Measurements from ENCODE around the gene ZDHHC22. TPM values are rescaled to one million over a fixed set of nuclear protein-coding genes. Genes with fewer than 3 reads are reported as not detected.

Gene ZDHHC22
- total and polyA plus RNA-seq, 2 of the 13 experiments (the other 11 are each of a cell fraction or from before 2014, with no cell fraction given): not detected

DNA sequence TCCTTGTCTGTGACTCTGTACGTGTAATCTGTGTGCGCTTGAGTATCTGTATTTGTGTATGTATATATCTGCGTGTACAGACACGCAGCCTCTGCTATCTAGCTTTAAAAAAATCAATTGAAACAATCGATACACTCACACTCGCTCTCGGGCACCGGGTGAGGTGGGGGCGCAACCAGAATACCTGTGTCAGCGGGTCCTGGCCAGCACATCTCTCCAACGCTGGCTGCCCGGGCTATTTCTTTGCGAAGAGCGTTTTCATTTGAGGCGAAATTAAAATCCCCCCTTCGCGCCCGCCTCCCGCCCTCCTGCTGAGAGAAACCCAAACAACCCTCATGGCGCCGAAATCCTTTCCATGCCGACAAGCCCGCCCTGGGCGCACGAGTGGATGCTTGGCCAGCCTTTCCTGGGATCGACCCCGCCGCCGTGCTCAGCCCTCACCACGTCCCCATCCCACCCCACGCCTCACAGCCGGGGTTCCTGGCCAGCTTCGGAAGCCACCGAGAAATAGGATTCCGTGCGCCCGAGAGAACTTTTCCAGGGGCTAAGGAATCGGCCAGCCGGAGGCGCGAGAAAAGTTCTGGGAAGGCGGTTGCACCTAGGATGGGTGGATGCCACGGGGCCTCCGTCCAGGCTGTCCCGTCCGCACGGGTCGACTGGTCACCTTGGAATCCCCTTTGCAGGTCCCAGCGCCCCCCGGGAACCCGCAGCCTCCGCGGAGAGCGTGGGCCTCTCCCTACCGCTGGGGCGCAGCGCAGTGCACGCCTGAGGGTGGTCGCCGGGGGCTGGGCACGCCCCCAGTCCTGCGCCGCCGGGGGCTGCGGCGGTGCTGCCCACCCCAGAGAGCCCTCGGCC, 1.0 kb downstream of the ZDHHC22 start:
- CTCF ChIA-PET (ENCODE audit: low intra/inter-chr PET ratio, low total read pairs): interaction anchor here (1.7 to 1.9 kb wide), 2 partner anchors 11 to 73 kb away, joined by 7 to 8 read pairs; no protein-coding TSS in a partner anchor
- POLR2A ChIA-PET: no interaction called here
- Histone ChIP-seq H3K9me3 (ENCODE audit: low read length) (no peaks in the 10 kb centered on the region), H3K27ac (ENCODE audit: extremely low read length, insufficient read depth, low read length) (no peak overlapping the region), H3K4me1 (ENCODE audit: insufficient read depth, low read length) (peaks cover 19% of the 10 kb centered on the region), H3K36me3 (replicated peaks in 1 of 2; ENCODE audit: control insufficient read depth in 1 of 2, insufficient read depth in 2 of 2, low read length in 2 of 2) (no peaks in the 10 kb centered on the region), H3K79me2 (ENCODE audit: insufficient read depth, low read length) (no peaks in the 10 kb centered on the region), H3K4me2 (ENCODE audit: low read depth, low read length) (peak overlapping the region; percentile 74), H3K9ac (ENCODE audit: insufficient read depth, low read depth, low read length) (no peak overlapping the region), H3K27me3 (ENCODE audit: control insufficient read depth in 1 of 2, insufficient read depth in 2 of 2, low read length in 2 of 2) (peaks cover 5 to 42% of the 10 kb centered on the region in 2 experiments; a peak in 4 of 5 replicates), H3K4me3 (replicated peaks in 1 of 3; ENCODE audit: insufficient read depth in 1 of 3, low read depth in 2 of 3, low read length in 3 of 3) (peak overlapping the region; percentile 1 to 67 (median 34); a peak in 4 of 6 replicates), H4K20me1 (ENCODE audit: insufficient read depth, low read length) (peaks cover 9% of the 10 kb centered on the region; the same call in 1 of the 2 replicates), H2AFZ (ENCODE audit: low read length) (no peak overlapping the region)
- intact Hi-C loops (cut with micrococcal nuclease; ENCODE audit: unreplicated experiment): no loop called here
- ATAC-seq (peak; percentile 46), FAIRE-seq (no peak), DNase-seq (ENCODE audit: low spot score) (no peak)
- 0 out of 2 replicates have a peak, but pooled peaks have one; percentile 7 for TF ChIP-seq ZSCAN29 (CRISPR knock-in tag; conservative IDR thresholded peaks at IDR 0.05)
- no peak for TF ChIP-seq RAD21 (CRISPR knock-in tag; IDR thresholded peaks at IDR 0.05)
- peak; percentile 10 for TF ChIP-seq TAF15 (IDR thresholded peaks at IDR 0.05; ENCODE audit: low read depth, low read length, poor library complexity, severe bottlenecking)
- TF ChIP-seq KAT2B (IDR thresholded peaks at IDR 0.05; ENCODE audit: borderline replicate concordance, low read depth, low read length): peak; percentile 90
- in situ Hi-C loops (cut with HindIII; ENCODE audit: extremely low pct_ligation_motif_present, low pct_unique_long_range_greater_than_20kb): loop anchor here (5.0 kb wide), 1 partner anchor 67 kb away; no protein-coding TSS in a partner anchor
- no TSS peak for BruUV-seq (replicated peaks)
- 7% methylated on average over 25 of the region's 67 CpGs for WGBS (ENCODE audit: low lambda C conversion rate)

Data from HepG2 (cell line).